Measurements from ENCODE around the gene ICA1.

DNA sequence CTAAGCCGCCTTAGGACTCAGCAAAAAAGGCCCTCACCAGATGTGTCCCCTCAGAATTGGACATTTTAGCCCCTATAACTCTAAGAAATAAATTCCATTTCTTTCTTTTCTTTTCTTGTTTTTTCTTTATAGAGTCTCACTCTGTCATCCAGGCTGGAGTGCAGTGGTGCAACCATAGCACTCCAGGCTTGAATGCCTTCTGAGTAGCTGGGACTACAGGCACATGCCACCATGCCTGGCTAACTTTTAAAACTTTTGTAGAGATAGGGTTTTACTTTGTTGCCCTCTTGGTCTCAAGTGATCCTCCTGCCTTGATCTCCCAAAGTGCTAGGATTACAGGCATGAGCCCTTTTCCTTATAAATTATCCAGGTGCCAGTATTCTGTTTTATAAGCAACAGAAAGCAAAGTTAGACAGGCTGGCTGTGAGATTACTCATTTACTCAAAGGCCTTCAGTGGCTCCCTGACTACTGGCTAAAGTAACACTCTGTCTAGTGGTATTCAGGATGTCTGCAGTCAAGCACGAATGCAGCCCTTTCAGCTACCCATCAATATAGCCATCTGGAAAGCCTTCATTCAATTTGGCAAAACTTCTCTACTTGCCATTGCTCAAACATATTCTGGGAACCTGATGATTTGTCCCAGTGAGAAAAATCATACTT, 128.6 kb downstream of the ICA1 start:
- TF ChIP-seq, protein P1, sequence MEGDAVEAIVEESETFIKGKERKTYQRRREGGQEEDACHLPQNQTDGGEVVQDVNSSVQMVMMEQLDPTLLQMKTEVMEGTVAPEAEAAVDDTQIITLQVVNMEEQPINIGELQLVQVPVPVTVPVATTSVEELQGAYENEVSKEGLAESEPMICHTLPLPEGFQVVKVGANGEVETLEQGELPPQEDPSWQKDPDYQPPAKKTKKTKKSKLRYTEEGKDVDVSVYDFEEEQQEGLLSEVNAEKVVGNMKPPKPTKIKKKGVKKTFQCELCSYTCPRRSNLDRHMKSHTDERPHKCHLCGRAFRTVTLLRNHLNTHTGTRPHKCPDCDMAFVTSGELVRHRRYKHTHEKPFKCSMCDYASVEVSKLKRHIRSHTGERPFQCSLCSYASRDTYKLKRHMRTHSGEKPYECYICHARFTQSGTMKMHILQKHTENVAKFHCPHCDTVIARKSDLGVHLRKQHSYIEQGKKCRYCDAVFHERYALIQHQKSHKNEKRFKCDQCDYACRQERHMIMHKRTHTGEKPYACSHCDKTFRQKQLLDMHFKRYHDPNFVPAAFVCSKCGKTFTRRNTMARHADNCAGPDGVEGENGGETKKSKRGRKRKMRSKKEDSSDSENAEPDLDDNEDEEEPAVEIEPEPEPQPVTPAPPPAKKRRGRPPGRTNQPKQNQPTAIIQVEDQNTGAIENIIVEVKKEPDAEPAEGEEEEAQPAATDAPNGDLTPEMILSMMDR (IDR thresholded peaks at IDR 0.05) = no peak
- TF ChIP-seq POLR2A (IDR thresholded peaks at IDR 0.05) (no peak), POLR2AphosphoS5 (IDR thresholded peaks at IDR 0.05) (no peak), EP300 (IDR thresholded peaks at IDR 0.05) (no peak)

Measured in sigmoid colon (tissue), 4 donors.